ENCODE measurements around the gene GPRC5A. TPM values are rescaled to one million over a fixed set of nuclear protein-coding genes. Genes with fewer than 3 reads are reported as not detected.

The GPRC5A gene
- total and polyA plus RNA-seq, 2 of the 13 experiments (the other 11 are each of a cell fraction or from before 2014, with no cell fraction given), result 0.27 to 3.0 TPM

GRCh38 chr12:12853435-12853834, 37.9 kb upstream of the GPRC5A start:
- Histone ChIP-seq H3K9ac (ENCODE audit: insufficient read depth, low read depth, low read length) (no peak overlapping the region), H3K79me2 (ENCODE audit: insufficient read depth, low read length) (no peaks in the 10 kb centered on the region), H2AFZ (ENCODE audit: low read length) (no peak overlapping the region), H3K4me1 (ENCODE audit: insufficient read depth, low read length) (no peaks in the 10 kb centered on the region), H3K27me3 (ENCODE audit: control insufficient read depth in 1 of 2, insufficient read depth in 2 of 2, low read length in 2 of 2) (no peaks in the 10 kb centered on the region), H3K4me2 (ENCODE audit: low read depth, low read length) (no peak overlapping the region), H3K27ac (ENCODE audit: extremely low read length, insufficient read depth, low read length) (no peak overlapping the region), H3K36me3 (replicated peaks in 1 of 2; ENCODE audit: control insufficient read depth in 1 of 2, insufficient read depth in 2 of 2, low read length in 2 of 2) (no peaks in the 10 kb centered on the region), H3K4me3 (replicated peaks in 1 of 3; ENCODE audit: insufficient read depth in 1 of 3, low read depth in 2 of 3, low read length in 3 of 3) (no peak overlapping the region), H4K20me1 (ENCODE audit: insufficient read depth, low read length) (no peaks in the 10 kb centered on the region), H3K9me3 (ENCODE audit: low read length) (no peaks in the 10 kb centered on the region)
- POLR2A ChIA-PET, result no interaction called here
- no TSS peak for BruUV-seq (replicated peaks)
- intact Hi-C loops (cut with micrococcal nuclease; ENCODE audit: unreplicated experiment) (no loop called here), in situ Hi-C loops (cut with HindIII; ENCODE audit: extremely low pct_ligation_motif_present, low pct_unique_long_range_greater_than_20kb) (no loop called here)
- TF ChIP-seq KLF12 (CRISPR knock-in tag; IDR thresholded peaks at IDR 0.05; ENCODE audit: borderline replicate concordance) (no peak), PHB2 (IDR thresholded peaks at IDR 0.05; ENCODE audit: partially characterized antibody) (no peak), MBD4 (IDR thresholded peaks at IDR 0.05; ENCODE audit: borderline replicate concordance, low read length) (no peak), ZNF331 (CRISPR knock-in tag; IDR thresholded peaks at IDR 0.05) (no peak), CENPT (CRISPR knock-in tag; IDR thresholded peaks at IDR 0.05; ENCODE audit: low read depth) (no peak), ZNF563 (CRISPR knock-in tag; IDR thresholded peaks at IDR 0.05) (no peak), HMG20A (CRISPR knock-in tag; IDR thresholded peaks at IDR 0.05; ENCODE audit: borderline replicate concordance) (no peak), ZNF768 (CRISPR knock-in tag; IDR thresholded peaks at IDR 0.05) (no peak)
- WGBS (ENCODE audit: low lambda C conversion rate), result 40% methylated on average over 3 of the region's 3 CpGs
- DNase-seq (ENCODE audit: low spot score), result no peak
- no peak for FAIRE-seq
- CTCF ChIA-PET (ENCODE audit: low intra/inter-chr PET ratio, low total read pairs), result no interaction called here
- ATAC-seq, result no peak

GRCh38 chr12:12859690-12860089, 31.7 kb upstream of the GPRC5A start:
- ATAC-seq (no peak), FAIRE-seq (no peak), DNase-seq (ENCODE audit: low spot score) (no peak)
- no peak overlapping the region for H3K27ac ChIP-seq (ENCODE audit: extremely low read length, insufficient read depth, low read length)
- in situ Hi-C loops (cut with HindIII; ENCODE audit: extremely low pct_ligation_motif_present, low pct_unique_long_range_greater_than_20kb) (no loop called here), intact Hi-C loops (cut with micrococcal nuclease; ENCODE audit: unreplicated experiment) (no loop called here)
- no peaks in the 10 kb centered on the region for H3K79me2 ChIP-seq (ENCODE audit: insufficient read depth, low read length)
- no peaks in the 10 kb centered on the region for H3K9me3 ChIP-seq (ENCODE audit: low read length)
- H3K9ac ChIP-seq (ENCODE audit: insufficient read depth, low read depth, low read length), result no peak overlapping the region
- no peaks in the 10 kb centered on the region for H3K27me3 ChIP-seq (ENCODE audit: control insufficient read depth in 1 of 2, insufficient read depth in 2 of 2, low read length in 2 of 2)
- CTCF ChIA-PET (ENCODE audit: low intra/inter-chr PET ratio, low total read pairs), result no interaction called here
- H3K4me1 ChIP-seq (ENCODE audit: insufficient read depth, low read length), result no peaks in the 10 kb centered on the region
- no TSS peak for BruUV-seq (replicated peaks)
- WGBS (ENCODE audit: low lambda C conversion rate), result 22% methylated on average over 1 of the region's 1 CpG
- H4K20me1 ChIP-seq (ENCODE audit: insufficient read depth, low read length), result no peaks in the 10 kb centered on the region
- POLR2A ChIA-PET, result no interaction called here
- H3K36me3 ChIP-seq (replicated peaks in 1 of 2; ENCODE audit: control insufficient read depth in 1 of 2, insufficient read depth in 2 of 2, low read length in 2 of 2), result no peaks in the 10 kb centered on the region
- H2AFZ ChIP-seq (ENCODE audit: low read length), result no peak overlapping the region
- H3K4me3 ChIP-seq (replicated peaks in 1 of 3; ENCODE audit: insufficient read depth in 1 of 3, low read depth in 2 of 3, low read length in 3 of 3), result no peak overlapping the region
- no peak overlapping the region for H3K4me2 ChIP-seq (ENCODE audit: low read depth, low read length)
- TF ChIP-seq, protein P1, sequence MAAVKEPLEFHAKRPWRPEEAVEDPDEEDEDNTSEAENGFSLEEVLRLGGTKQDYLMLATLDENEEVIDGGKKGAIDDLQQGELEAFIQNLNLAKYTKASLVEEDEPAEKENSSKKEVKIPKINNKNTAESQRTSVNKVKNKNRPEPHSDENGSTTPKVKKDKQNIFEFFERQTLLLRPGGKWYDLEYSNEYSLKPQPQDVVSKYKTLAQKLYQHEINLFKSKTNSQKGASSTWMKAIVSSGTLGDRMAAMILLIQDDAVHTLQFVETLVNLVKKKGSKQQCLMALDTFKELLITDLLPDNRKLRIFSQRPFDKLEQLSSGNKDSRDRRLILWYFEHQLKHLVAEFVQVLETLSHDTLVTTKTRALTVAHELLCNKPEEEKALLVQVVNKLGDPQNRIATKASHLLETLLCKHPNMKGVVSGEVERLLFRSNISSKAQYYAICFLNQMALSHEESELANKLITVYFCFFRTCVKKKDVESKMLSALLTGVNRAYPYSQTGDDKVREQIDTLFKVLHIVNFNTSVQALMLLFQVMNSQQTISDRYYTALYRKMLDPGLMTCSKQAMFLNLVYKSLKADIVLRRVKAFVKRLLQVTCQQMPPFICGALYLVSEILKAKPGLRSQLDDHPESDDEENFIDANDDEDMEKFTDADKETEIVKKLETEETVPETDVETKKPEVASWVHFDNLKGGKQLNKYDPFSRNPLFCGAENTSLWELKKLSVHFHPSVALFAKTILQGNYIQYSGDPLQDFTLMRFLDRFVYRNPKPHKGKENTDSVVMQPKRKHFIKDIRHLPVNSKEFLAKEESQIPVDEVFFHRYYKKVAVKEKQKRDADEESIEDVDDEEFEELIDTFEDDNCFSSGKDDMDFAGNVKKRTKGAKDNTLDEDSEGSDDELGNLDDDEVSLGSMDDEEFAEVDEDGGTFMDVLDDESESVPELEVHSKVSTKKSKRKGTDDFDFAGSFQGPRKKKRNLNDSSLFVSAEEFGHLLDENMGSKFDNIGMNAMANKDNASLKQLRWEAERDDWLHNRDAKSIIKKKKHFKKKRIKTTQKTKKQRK (IDR thresholded peaks at IDR 0.05; ENCODE audit: low read length), result no peak
- no peak for TF ChIP-seq PRMT3 (CRISPR knock-in tag; IDR thresholded peaks at IDR 0.05; ENCODE audit: borderline replicate concordance, low read depth)
- TF ChIP-seq ELF3 (CRISPR knock-in tag; IDR thresholded peaks at IDR 0.05), result no peak
- no peak for TF ChIP-seq DR1 (CRISPR knock-in tag; IDR thresholded peaks at IDR 0.05)
- TF ChIP-seq CC2D1A (CRISPR knock-in tag; IDR thresholded peaks at IDR 0.05), result no peak
- TF ChIP-seq, protein P2, sequence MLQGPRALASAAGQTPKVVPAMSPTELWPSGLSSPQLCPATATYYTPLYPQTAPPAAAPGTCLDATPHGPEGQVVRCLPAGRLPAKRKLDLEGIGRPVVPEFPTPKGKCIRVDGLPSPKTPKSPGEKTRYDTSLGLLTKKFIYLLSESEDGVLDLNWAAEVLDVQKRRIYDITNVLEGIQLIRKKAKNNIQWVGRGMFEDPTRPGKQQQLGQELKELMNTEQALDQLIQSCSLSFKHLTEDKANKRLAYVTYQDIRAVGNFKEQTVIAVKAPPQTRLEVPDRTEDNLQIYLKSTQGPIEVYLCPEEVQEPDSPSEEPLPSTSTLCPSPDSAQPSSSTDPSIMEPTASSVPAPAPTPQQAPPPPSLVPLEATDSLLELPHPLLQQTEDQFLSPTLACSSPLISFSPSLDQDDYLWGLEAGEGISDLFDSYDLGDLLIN (CRISPR knock-in tag; IDR thresholded peaks at IDR 0.05; ENCODE audit: borderline replicate concordance), result no peak
- TF ChIP-seq ZNF296 (CRISPR knock-in tag; conservative IDR thresholded peaks at IDR 0.05), result no peak
- TF ChIP-seq, protein P3, sequence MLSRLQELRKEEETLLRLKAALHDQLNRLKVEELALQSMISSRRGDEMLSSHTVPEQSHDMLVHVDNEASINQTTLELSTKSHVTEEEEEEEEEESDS (CRISPR knock-in tag; IDR thresholded peaks at IDR 0.05; ENCODE audit: borderline replicate concordance), result no peak
- no peak for TF ChIP-seq IKZF1 (IDR thresholded peaks at IDR 0.05)
- TF ChIP-seq NCOA5 (CRISPR knock-in tag; IDR thresholded peaks at IDR 0.05), result no peak
